GM19324 (cell line): ENCODE results near the gene CAMK2N1.

Experiments
- ATAC-seq: cut with Tn5 transposase; IDR thresholded peaks from one replicate; pipeline ENCODE4 v1.9.1; 2021; ENCODE audit warnings: mild to moderate bottlenecking, moderate library complexity; ENCODE audit not compliant: unreplicated experiment, low FRiP score

Gene CAMK2N1

DNA sequence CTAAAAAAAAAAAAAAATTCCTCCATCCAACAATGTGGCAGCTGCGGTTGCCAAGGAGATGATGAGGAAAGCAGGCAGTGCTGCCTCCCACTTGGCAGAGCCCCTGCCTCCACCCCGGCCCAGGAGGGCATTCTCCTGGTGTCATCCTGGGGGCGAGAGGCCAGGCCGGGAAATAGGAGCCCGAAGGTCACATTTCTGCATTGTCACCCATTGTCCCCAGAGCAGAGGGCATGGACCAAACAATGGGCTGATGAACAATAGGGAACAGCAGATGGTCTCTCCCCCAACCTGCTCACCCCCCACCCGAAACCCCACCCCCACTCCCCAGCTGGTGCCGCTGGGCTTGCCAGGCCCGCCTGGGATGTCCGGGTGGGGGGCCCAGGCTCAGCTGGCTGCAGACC, 37.3 kb downstream of the CAMK2N1 start:
- ATAC-seq: no peak

DNA sequence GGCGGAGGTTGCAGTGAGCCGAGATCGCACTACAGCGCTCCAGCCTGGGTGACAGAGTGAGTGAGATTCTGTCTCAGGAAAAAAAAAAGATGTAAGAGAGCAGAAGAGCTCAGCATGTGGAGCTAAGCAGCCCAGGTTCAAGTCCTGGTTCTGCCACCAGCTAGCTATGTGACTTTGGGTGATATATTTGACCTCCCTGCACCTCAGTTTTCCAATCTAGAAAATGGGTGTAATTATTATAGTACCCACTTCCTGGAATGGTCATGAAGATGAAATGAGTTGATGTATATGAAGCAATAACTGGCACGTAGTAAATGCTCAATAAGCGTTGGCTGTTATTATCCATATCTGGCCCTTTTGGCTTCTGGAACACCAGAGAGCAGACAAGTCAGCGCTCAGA, 38.2 kb downstream of the CAMK2N1 start:
- ATAC-seq: no peak

DNA sequence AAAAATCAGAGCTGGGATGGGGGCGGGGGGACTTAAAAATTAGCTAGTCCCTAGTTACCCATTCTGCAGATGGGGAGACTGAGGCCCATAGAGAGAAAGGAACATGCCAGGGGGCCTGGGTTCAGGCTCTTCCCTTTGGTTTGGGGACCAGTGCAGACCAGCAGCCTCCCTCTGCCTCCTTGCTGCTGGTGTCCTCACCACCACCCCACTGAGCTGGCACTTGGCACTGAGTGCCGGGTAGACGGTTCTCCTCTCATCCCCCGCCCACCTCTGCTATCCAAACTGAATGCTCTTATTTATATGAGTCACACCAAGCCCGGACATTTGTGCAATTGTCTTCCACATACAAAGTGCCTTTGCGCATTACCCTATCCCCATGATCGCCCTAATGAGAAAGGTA, 39.2 kb downstream of the CAMK2N1 start:
- ATAC-seq: no peak

DNA sequence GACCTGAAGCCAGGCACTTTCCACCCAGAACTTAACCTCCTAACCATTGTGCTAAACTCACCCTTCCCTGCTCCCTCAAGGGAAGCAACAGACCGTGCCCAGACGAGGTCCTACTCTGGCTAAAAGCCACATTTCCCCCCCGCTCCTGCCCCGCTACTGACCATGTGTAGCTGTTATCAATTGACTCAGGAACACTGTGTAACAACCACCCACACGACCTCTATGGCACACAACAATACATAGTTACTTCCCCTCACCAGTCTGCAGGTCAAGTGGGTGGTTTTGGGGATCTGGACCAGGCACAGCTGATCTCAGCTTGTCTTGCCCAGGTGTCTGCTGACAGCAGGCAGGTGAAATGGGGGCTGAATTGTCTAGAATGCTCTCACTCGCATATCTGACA, 40.1 kb downstream of the CAMK2N1 start:
- ATAC-seq: no peak

DNA sequence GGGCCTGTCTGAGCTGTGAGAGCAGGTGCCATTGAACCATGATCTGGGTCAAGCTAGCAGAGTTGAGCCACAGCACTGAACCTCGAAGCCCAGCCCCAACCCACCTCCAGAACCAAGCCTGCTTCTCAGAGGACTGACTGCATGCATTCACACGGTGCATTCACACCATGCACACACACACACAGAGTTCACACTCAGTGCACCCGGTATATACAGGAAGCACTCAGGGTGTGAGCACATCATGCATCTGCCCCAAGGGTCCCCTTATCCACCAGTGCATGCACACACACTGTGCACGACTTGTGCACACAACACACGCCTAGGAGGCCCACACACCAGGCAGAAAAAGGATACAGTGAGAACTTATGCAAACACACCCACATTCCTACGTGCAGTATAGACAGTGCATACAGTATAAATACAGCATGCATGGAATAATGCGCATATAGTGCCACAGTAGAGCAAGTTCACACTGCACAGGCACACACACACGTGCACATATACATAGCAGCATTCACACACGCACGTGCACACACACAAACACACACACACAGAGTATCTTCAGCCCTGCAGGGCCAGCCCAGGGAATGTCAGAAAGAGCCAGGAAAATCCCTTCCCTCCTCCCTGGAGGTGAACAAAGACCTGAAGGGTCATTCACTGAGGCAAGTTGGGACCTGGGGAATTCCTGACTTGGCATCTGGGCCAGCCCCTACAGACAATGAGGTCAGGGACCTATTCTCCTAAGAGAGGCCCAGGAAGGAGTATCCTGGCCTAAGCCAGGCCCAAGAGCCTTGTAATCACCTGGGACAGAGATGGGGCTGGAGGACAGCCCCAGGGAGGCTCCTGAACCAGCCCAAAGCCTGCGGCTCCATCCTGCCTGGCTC, 42.1 kb downstream of the CAMK2N1 start:
- ATAC-seq: no peak

DNA sequence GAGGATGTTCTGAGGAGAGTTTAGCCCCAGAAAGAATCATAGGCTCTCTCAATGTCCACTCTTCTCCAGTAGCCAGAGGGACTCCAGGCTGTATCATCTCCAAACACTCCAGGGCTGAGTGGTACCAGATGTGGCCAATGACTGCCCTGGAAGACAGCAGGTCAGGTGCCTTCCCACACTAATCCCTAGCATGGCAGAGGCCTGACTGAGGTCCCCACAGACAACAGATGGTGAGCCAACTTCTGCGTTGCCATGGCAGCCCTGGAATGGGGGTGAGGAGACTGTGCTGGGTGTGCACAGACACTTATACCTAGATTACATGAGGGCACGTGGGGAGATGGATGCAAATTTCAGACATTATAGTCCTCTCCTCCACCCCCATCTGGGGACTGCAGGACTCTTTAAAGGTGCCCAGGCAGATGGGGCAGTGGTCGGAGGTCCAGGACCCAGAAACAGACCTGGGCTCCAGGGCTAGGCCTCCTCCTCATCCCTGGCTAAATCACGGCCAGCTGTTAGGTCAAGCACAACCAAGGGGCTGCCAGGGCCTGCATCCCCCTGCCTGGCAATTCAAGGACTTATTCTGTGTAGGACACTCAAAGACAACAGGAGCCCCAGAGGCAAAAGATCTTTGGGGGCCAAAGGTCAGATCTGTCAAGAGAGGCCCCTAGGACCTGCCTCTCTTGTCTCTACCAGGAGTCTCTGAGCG, 42.9 kb downstream of the CAMK2N1 start:
- ATAC-seq: no peak

DNA sequence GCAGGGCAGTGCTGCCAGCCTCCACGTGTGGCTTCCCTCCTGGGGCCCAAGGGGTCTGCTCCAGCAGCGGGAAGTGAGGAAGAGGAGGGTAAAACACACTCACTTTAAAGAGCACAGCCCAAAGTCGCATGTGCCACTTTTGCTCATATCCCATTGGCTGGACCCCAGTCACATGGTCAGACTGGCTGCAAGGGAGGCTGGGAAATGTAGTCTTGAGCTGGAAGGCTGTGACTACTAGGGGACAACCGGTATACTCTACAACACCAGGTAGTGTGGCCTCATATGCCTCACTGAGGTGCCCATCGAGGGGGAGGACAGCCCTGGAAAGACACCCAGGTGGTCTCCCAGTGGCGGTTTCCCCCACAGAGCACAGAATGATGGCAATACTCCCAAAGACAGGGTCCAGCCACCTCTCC, 45.2 kb downstream of the CAMK2N1 start:
- ATAC-seq: no peak

DNA sequence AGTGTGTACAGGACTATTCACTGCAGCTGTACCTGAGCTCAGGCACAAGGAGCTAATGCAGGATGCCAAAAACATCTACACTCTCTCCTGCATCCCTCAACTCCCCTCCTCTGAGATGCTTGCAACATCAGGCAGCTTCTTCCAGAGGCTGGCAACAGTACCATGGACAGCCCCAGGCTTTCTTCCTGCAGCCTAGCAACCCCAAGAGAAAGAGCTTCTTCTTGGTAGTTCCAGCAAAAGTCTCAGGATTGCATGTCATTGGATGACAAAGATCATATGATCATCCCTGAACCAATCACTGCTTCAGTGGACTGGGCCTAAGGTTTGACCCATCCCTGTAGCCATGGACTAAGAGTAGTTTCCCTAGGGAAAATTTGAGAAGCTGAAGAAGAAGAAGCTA, 46.7 kb downstream of the CAMK2N1 start:
- ATAC-seq: no peak

DNA sequence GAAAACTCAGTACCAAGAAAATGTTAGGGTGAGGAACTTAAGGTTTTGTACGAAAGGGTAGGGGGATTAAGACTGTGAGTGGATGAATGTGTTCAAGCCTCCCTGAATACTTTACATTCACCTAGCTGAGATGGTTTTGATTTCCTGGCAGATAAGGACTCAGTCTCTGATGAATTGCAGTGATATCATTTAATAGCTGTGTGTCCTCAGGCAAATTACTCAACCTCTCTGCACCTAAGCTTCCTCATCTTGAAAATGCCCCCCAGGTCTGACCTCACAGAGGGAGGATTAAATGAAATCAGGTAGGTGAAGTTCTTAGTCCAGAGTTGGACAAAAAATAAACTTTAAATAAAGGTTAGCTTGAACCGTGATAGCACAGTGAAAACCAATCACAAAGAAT, 48.4 kb downstream of the CAMK2N1 start:
- no peak for ATAC-seq

DNA sequence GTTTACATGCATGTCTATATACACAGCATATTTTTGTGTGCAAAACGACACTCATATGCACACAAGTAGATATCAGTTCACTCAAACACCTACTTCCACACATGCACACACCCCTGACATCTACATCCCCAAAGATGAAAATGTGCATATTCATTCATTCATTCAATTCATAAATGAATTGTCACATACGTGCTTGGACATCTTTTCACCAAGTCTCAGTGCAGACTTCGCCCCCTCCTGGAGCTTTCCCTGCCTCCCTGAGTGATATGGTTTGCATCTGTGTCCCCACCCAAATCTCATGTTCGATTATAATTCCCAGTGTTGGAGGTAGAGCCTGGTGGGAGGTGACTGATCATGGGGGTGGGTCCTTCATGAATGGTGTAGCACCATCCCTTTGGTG, 53.1 kb downstream of the CAMK2N1 start:
- no peak for ATAC-seq
